EH (cell line): ENCODE measurements around the gene KIF3C.
"Not testable (repeated sequence)": the region's sequence is repeated elsewhere in the genome, so short reads cannot be mapped to it uniquely, and the experiment has no call there.

Experiments
- DNase-seq: peaks from one replicate; pipeline ENCODE4 v3.0.0-alpha.2; 2015; ENCODE audit warnings: low read depth

Gene KIF3C

GRCh38 chr2:25999406-25999805, 17.1 kb upstream of the KIF3C start:
- DNase-seq = not testable (repeated sequence)

GRCh38 chr2:25998816-25999383, 16.6 kb upstream of the KIF3C start:
- not testable (repeated sequence) for DNase-seq

DNA sequence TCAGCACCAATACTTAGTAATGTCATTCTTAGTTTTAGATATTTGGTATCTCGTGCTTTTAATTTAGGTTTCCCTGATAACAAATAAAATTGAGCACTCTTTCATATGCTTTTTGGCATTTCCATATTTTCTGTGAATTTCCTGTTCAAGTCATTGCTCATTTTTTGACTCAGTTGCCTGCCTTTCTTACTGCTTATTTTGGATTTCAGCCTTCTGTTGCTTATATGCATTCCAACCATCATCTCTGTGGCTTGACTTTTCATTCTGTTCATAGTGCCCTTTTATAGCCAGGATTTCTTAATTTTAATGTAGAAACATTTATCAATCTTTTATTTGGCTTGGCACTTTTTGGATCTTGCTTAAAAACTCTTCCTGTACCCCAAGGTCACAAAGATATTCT, 14.5 kb upstream of the KIF3C start:
- peak; percentile 45 for DNase-seq

- DNase-seq = no peak
Observed at GRCh38 chr2:25994509-25994908, 12.2 kb upstream of the KIF3C start.

- DNase-seq = no peak
Observed at GRCh38 chr2:25993049-25993448, 10.8 kb upstream of the KIF3C start.

DNA sequence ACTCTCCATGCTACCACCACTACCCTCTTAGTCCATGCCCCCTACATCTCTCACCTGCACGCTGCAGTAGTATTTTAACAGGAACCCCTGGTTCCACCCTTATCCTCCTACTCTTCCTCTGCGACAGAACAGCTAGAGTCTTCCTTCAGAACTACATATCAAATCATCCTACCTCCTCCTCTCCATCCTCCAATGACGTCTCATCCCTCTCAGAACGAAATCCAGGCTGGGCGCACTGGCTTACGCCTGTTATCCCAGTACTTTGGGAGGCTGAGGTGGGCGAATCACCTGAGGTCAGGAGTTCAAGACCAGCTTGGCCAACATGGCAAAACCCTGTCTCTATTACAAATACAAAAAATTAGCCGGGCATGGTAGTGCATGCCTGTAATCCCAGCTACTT, 10.3 kb upstream of the KIF3C start:
- DNase-seq = no peak

GRCh38 chr2:25991965-25992364, 9.7 kb upstream of the KIF3C start:
- DNase-seq = no peak

DNA sequence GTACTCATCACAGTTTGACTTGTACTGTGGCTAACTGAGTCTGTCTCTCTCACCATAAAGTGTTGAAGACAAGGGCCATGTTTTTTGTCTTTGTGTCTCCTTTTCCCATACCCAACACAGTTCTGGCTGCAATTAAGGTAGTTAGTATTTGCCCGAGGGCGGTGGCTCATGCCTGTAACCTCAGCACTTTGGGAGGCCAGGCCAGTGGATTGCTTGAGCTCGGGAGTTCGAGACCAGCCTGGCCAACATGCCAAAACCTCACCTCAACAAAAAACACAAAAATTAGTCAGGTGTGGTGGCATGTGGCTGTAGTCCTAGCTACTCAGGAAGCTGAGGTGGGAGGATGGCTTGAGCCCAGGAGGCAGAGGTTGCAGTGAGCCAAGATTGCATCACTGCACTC, 6.9 kb upstream of the KIF3C start:
- DNase-seq = no peak

GRCh38 chr2:25988134-25988533, 5.8 kb upstream of the KIF3C start:
- DNase-seq = no peak

DNA sequence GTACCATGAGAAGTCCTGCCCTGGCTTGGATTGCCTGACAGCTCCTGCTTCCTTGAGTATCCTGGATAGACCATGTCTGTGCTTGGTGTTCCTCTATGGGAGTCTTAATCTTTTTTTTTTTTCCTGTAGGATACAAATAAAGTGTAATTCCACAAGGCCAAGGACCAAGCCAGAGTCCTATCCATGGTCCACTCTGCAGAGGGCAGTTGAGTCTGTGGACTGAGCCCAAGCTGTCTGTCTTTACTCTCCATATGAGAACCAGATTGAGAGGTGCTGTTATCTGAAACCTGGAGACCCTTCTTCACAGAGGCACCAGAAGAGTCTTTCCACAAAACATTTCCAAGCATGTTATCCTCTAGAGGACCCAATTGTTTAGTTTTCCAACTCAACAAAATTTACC, 1.4 kb upstream of the KIF3C start:
- DNase-seq = no peak

DNA sequence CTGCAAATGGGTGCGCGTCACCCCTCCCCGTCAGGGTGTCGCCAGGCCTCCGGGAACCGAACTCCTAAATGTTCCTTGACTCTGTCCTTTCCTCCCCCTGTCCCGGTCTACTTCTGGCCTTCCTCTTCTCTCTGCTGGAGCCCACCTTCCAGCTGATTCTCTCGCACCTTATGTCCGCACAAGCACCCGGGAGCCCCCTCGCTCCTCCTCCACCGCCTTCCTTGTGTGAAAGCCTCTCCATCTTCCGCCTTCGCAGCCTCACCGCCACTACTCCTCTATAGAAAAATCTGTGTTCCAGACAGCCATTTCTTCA, 627 bp upstream of the KIF3C start:
- DNase-seq = no peak

DNA sequence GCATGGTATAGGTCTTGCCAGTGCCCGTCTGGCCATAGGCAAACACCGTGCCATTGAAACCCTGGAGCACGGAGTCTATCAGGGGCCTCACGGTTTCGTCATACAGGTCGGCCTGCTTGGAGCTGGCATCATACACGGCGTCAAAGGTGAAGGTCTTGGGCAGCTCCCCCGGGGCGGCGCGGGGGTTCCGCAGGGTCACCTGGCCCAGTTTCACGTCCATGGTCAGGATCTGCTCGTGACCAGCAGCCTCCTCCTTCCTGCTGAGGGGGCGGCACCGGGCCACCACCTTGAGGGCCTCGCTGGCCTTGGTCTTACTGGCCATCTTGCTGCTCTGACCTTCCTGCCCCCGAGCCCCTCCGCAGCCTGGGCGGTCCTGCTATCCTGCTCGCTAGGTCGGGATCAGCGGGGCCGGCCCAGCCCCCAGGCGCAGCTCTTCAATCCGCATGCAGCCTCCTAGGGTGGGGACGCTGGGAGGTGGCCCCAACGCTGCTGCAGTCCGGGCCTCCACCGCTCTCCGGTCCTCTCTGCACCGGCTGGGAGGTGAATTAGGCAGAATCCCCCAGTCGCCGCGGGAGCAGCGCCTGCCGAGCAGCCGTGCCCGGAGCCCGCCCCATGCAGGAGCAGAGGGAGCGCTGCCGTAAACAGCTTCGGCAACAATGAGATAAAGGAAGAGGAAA, 563 bp downstream of the KIF3C start:
- no peak for DNase-seq

DNA sequence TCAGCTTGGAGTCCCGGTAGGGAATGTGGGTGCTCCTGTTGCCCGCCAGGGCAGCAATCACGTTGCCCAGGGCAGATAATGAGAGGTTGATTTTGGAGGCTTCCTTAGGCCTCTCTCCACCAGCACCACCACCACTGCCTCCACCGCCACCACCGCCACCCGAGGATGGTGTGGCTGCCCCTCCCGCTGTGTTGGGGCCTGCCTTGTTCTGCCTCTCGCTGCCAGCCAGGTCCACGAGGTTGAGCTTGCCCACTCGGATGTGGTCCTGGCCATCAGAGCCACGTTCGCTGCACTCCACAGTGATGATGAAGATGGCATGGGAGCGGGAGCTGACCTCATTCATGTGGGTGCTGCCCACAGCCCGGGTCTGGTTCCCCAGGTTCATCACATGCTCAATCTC, 1.3 kb downstream of the KIF3C start:
- no peak for DNase-seq

- no peak for DNase-seq
Observed at GRCh38 chr2:25980076-25980887, 2.0 kb downstream of the KIF3C start.

GRCh38 chr2:25979001-25979400, 3.3 kb downstream of the KIF3C start:
- DNase-seq = peak; percentile 63

DNA sequence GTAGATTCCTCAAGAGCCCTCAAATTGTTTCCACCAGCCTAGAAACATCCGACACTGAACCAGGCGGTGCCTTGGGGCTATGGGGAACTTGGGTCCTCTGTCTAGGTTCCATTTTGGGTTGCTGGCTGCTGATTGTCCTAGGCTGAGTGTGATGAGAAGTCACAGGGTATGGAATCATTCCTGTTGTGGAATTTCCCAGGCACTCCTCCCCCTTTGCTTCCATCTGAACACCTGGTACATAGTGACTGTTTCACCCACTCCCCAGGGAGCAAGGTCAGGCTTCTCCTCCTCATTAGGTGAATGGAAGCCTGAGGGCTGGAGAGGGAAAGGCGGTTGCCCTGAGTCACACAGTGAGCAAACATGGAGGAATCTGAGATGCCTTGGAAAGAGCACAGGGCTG, 4.5 kb downstream of the KIF3C start:
- DNase-seq = peak; percentile 69

DNA sequence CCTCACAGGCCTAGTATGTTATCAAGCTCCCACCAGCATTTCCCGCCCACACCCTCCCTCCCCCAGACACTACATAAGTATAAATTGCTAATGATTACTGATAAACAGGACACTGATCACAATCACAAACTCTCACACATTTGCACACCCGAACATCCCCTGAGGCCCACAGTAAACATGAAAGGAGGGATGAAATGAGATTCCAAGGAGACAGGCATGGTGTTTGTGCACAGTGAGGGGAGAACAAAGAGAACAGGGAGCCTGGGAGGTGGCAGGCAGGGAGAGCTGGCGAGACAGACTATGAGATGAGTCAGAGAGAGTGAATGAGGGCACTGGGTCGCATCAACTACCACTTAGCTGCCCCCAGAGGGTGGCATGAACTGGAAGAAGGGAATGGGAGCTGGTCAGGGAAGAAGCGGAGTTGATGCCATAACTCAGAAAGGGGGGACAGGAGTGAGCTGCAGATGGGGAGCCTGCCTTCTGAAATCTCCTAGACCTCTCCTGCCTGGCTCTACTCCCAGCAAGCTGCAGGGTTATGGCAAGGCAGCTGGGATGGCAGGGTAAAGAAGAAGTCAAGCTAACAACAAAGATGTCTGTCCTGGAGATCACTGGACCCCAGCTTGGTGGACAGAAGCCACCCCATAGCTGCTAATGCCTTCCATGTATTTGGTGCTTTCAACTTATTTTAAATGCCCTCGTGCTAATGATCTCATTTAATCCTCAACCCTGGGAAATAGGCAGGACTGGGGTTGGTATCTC, 5.1 kb downstream of the KIF3C start:
- peak; percentile 51 for DNase-seq

DNA sequence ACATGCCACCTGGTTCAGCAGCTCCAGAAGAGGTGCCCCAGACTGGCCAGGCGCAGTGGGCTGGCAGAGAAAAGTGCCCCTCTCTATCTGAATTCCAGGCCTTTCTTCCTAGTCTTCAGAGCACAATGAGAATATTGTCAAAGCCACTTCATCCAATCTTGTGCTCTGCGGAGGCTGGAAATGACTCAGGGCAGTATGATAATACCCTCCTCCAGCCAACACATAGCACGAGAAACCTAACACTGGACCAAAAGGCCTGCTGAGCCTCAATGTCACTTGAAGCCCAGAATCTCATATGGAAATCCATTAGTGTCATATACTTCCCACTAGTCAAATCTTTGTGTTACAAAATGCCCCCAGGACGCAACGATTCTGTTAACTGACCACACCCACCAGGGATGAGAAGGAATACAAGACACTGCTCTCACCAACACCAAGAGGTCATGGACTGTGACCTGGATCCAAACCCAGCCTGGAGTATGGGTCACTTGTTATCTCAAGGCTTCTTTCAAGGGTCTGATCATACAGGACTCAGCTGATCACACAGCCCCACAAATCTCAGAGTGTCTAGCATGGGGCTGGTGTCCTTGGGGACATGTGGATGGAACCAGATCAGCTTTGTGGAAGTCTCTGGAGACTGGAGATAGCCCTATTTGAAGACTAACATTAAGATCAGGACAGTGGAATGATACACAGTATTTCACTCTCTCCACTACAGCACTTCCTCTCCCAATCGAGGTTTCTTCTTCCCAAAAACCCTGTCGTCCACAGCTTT, 10.1 kb downstream of the KIF3C start:
- no peak for DNase-seq

DNA sequence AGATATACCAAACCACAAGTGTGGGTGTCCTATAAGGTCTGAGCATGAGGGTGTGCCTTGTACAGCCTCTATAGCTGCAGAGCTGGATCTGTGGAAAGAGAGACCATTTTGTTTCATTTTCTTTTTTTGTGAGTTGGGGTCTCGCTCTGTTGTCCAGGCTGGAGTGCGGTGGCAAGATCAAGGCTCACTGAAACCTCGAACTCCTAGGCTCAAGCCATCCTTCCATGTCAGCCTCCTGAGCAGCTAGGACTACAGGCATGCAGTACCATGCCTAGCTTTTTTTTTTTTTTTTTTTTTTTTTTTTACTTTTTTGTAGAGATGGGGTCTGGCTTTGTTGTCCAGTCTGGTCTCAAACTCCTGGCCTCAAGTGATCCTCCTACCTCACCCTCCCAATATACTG, 10.7 kb downstream of the KIF3C start:
- no peak for DNase-seq

DNA sequence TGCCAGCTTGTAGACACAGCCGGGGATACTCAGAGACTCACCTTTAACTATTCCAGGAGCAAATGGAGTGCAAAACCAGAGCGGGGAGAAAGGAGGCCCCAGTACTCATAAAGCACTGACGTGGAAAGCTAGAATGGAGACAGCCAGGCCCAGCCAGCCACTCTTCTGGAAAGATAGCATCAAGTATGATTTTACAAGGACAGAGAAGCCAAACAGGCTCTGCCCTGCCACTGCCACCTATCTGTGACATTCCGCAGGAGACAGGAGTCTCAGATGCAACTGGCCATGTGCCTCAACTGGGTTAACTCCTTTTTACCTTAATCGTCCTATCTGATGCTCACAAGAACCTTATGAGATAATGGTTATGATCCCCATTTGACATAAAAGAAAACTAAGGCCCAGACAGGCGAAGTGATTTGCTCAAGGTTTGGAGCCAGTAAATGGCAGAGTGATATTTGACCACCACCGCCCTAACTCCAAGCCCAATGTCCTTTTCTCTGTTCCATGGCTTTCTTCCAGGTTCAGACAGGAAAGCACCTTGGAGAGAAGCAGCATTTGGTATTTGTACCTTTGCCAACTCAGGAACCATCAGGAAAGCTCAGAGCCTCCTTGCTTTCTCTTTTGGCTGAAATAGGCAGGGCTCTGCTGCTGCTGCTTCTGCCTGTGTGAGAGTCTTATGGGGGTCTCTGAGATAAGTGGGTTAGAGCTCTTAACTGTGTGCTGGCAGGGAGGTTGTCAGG, 15.6 kb downstream of the KIF3C start:
- DNase-seq = no peak

- peak; percentile 29 for DNase-seq
Observed at GRCh38 chr2:25964891-25965290, 17.4 kb downstream of the KIF3C start.
